ENCODE data around the gene FOXN3.

Gene FOXN3

GRCh38 chr14:89178800-89179535 lies 238.1 kb downstream of the FOXN3 start:
- no peak overlapping the region for H2AFZ ChIP-seq (ENCODE audit: low read depth, low read length)
- H3K9me3 ChIP-seq (ENCODE audit: insufficient read depth, low read length): no peaks in the 10 kb centered on the region
- no peak for TF ChIP-seq EZH2phosphoT487 (IDR thresholded peaks at IDR 0.05; ENCODE audit: low read depth)
- no peak for TF ChIP-seq CTCF (IDR thresholded peaks at IDR 0.05; ENCODE audit: low read depth, low read length)
- no peaks in the 10 kb centered on the region for H3K79me2 ChIP-seq (ENCODE audit: low read length)
- no peak overlapping the region for H3K27ac ChIP-seq (ENCODE audit: low read length)
- no peak overlapping the region for H3K9ac ChIP-seq (ENCODE audit: low read length)
- no peaks in the 10 kb centered on the region for H4K20me1 ChIP-seq (ENCODE audit: insufficient read depth, low read length)
- no peak overlapping the region for H3K4me3 ChIP-seq (ENCODE audit: low read length)
- peaks cover 9% of the 10 kb centered on the region for H3K4me1 ChIP-seq (ENCODE audit: low read length)
- H3K4me2 ChIP-seq (ENCODE audit: low read length): no peak overlapping the region
- H3K36me3 ChIP-seq (replicated peaks; ENCODE audit: low read depth, low read length): no peaks in the 10 kb centered on the region
- H3K27me3 ChIP-seq (ENCODE audit: low read depth, low read length): no peaks in the 10 kb centered on the region

DNA sequence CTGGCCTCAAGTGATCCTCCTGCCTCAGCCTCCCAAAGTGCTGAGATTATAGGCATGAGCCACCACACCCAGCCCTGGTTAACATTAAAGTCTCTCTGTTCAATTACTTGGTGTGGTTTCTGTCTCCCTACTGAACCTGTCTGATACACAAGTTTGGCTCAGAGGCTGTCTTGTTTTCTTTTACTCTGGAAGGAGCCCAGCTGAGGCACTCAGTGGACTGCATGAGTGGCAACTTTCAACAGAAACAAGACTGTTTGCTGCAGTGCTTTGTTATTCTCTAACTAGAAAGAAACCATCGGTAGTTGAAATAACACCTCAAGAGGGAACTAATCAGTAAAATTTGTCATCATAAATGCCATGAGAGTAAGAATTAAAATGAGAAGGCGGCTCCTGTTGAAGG lies 238.7 kb downstream of the FOXN3 start:
- Histone ChIP-seq H2AFZ (ENCODE audit: low read depth, low read length) (no peak overlapping the region), H3K9ac (ENCODE audit: low read length) (no peak overlapping the region), H3K4me3 (ENCODE audit: low read length) (no peak overlapping the region), H3K4me2 (ENCODE audit: low read length) (no peak overlapping the region), H4K20me1 (ENCODE audit: insufficient read depth, low read length) (no peaks in the 10 kb centered on the region), H3K27me3 (ENCODE audit: low read depth, low read length) (no peaks in the 10 kb centered on the region), H3K27ac (ENCODE audit: low read length) (no peak overlapping the region), H3K79me2 (ENCODE audit: low read length) (no peaks in the 10 kb centered on the region), H3K9me3 (ENCODE audit: insufficient read depth, low read length) (no peaks in the 10 kb centered on the region), H3K36me3 (replicated peaks; ENCODE audit: low read depth, low read length) (no peaks in the 10 kb centered on the region), H3K4me1 (ENCODE audit: low read length) (peaks cover 9% of the 10 kb centered on the region)
- no peak for TF ChIP-seq CTCF (IDR thresholded peaks at IDR 0.05; ENCODE audit: low read depth, low read length)
- TF ChIP-seq EZH2phosphoT487 (IDR thresholded peaks at IDR 0.05; ENCODE audit: low read depth): no peak

DNA sequence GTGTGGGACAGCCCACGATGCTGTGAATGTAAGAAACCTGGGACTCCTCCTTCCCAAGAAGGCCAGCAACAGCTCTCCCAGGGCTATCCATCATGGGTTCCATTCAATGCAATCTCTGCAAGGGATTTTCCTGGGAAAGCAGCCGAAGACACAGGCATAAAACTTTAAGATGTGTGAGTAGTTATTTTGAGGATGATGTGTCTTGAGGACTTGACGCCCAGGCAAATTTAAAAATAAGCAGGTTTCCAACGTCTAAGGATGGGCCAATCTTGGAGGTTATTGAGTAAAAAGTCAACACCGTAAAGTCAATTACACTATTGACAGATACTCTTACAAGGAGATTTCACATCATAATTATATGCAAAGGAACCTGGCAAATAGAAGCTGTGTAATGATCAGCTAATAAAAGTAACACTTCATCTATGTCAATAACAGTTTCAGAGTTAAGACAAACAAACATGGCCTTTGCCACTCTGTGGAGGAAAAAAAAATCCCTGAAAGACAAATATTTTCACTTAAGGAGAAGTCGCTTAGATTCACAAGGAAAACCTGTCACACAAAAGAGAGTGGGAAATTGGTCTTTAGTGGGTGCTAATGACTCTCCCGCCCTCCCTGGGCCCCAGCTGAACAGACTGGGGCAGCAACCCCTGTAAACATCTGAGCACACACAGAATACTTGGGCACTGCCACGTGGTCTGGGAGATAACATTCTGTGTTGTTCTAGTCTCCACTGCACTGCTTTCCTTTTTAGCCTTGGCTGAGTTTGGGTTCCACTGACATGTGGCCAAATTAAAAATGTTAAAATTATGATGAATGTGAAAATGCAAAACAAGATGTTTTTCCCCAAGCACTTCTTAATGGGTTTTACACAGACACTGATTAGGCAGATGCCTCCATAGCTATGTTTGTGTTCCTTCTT lies 240.9 kb downstream of the FOXN3 start:
- Histone ChIP-seq H3K27ac (ENCODE audit: low read length) (no peak overlapping the region), H3K4me1 (ENCODE audit: low read length) (peaks cover 9% of the 10 kb centered on the region), H3K4me2 (ENCODE audit: low read length) (no peak overlapping the region), H2AFZ (ENCODE audit: low read depth, low read length) (no peak overlapping the region), H3K9ac (ENCODE audit: low read length) (no peak overlapping the region), H3K36me3 (replicated peaks; ENCODE audit: low read depth, low read length) (peaks cover 3% of the 10 kb centered on the region), H3K4me3 (ENCODE audit: low read length) (no peak overlapping the region), H3K9me3 (ENCODE audit: insufficient read depth, low read length) (peaks cover 5% of the 10 kb centered on the region; the same call in 1 of the 2 replicates), H4K20me1 (ENCODE audit: insufficient read depth, low read length) (no peaks in the 10 kb centered on the region), H3K27me3 (ENCODE audit: low read depth, low read length) (no peaks in the 10 kb centered on the region), H3K79me2 (ENCODE audit: low read length) (no peaks in the 10 kb centered on the region)
- TF ChIP-seq CTCF (IDR thresholded peaks at IDR 0.05; ENCODE audit: low read depth, low read length) (no peak), EZH2phosphoT487 (IDR thresholded peaks at IDR 0.05; ENCODE audit: low read depth) (no peak)

DNA sequence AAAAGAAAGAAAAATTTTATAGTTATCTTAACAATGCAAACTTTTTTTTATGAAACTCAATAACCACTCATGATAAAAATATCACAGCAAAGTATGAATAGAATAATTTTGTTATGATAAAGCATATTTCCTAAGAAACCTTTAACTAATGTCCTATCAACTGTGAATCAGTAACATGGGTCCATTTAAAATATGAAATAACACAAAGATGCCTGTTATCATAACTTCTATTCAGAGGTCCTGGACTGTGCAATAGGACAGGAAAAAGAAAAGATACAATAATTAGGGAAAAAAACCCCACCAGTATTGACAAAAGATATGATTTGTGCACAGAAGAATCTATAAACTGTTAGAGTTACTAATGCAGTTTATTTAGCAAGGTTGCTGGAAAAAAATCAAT lies 245.4 kb downstream of the FOXN3 start:
- Histone ChIP-seq H2AFZ (ENCODE audit: low read depth, low read length) (no peak overlapping the region), H3K36me3 (replicated peaks; ENCODE audit: low read depth, low read length) (peaks cover 3% of the 10 kb centered on the region), H3K4me1 (ENCODE audit: low read length) (no peaks in the 10 kb centered on the region), H3K79me2 (ENCODE audit: low read length) (no peaks in the 10 kb centered on the region), H4K20me1 (ENCODE audit: insufficient read depth, low read length) (no peaks in the 10 kb centered on the region), H3K9ac (ENCODE audit: low read length) (no peak overlapping the region), H3K27ac (ENCODE audit: low read length) (no peak overlapping the region), H3K27me3 (ENCODE audit: low read depth, low read length) (no peaks in the 10 kb centered on the region), H3K4me3 (ENCODE audit: low read length) (no peak overlapping the region), H3K4me2 (ENCODE audit: low read length) (no peak overlapping the region), H3K9me3 (ENCODE audit: insufficient read depth, low read length) (peaks cover 5% of the 10 kb centered on the region; the same call in 1 of the 2 replicates)
- no peak for TF ChIP-seq EZH2phosphoT487 (IDR thresholded peaks at IDR 0.05; ENCODE audit: low read depth)
- no peak for TF ChIP-seq CTCF (IDR thresholded peaks at IDR 0.05; ENCODE audit: low read depth, low read length)

Data from OCI-LY3 (cell line).